HepG2 (cell line): Measurements from ENCODE around the gene UBE2M. TPM values are rescaled to one million over a fixed set of nuclear protein-coding genes. Genes with fewer than 3 reads are reported as not detected.

ENCODE experiments used
- FOXO1 ChIP-seq: sonication (generic); formaldehyde crosslinking; IDR thresholded peaks from 2 replicates; pipeline ENCODE4 v1.4.0; 2020; ENCODE audit warnings: missing genetic modification reagents
- GTF3A ChIP-seq: sonication (generic); formaldehyde crosslinking; conservative IDR thresholded peaks from 2 replicates; pipeline ENCODE4 v1.4.0; 2020; ENCODE audit warnings: mild to moderate bottlenecking, missing genetic modification reagents
- HNRNPL ChIP-seq: fragments of 200-400 bp; formaldehyde crosslinking; IDR thresholded peaks from 2 replicates; pipeline ENCODE4 v1.6.1; 2017; ENCODE audit warnings: mild to moderate bottlenecking, low read depth, low read length
- JDP2 ChIP-seq: sonication (generic); formaldehyde crosslinking; IDR thresholded peaks from 2 replicates; pipeline ENCODE4 v1.8.1; 2022; ENCODE audit warnings: missing genetic modification reagents, borderline replicate concordance
- KLF12 ChIP-seq: sonication (generic); formaldehyde crosslinking; IDR thresholded peaks from 2 replicates; pipeline ENCODE4 v1.4.0; 2020; ENCODE audit warnings: missing genetic modification reagents, borderline replicate concordance
- MXI1 ChIP-seq: IDR thresholded peaks from 3 replicates; pipeline ENCODE4 v1.6.1; 2012; ENCODE audit warnings: low read depth, low read length, inconsistent platforms, borderline replicate concordance
- NR2F6 ChIP-seq, 2 experiments: IDR thresholded peaks; 2 replicates each; pipeline ENCODE4 v1.6.1; 2016; ENCODE audit warnings: antibody characterized with exemption in 1 of 2, mild to moderate bottlenecking in 1 of 2
- PHF5A ChIP-seq: IDR thresholded peaks from one replicate; pipeline ENCODE4 v1.6.1; 2018; ENCODE audit warnings: low read depth, missing genetic modification reagents; ENCODE audit not compliant: unreplicated experiment
- PHF8 ChIP-seq: sonication (generic); formaldehyde crosslinking; IDR thresholded peaks from 2 replicates; pipeline ENCODE4 v1.5.0; 2020; ENCODE audit warnings: missing genetic modification reagents
- SRF ChIP-seq: IDR thresholded peaks from 2 replicates; pipeline ENCODE4 v1.6.1; 2011; ENCODE audit warnings: mild to moderate bottlenecking, low read depth, low read length, moderate library complexity
- YY1 ChIP-seq: IDR thresholded peaks from 2 replicates; pipeline ENCODE4 v1.6.1; 2011; ENCODE audit warnings: low read length, low read depth, moderate library complexity, mild to moderate bottlenecking; ENCODE audit not compliant: insufficient read depth, insufficient replicate concordance
- ZNF20 ChIP-seq: sonication (generic); formaldehyde crosslinking; IDR thresholded peaks from 2 replicates; pipeline ENCODE4 v1.4.0; 2020; ENCODE audit warnings: mild to moderate bottlenecking, moderate library complexity, missing genetic modification reagents
- ZNF232 ChIP-seq: sonication (generic); formaldehyde crosslinking; IDR thresholded peaks from 2 replicates; pipeline ENCODE4 v1.4.0; 2020; ENCODE audit warnings: missing genetic modification reagents, borderline replicate concordance
- ZNF234 ChIP-seq: sonication (generic); formaldehyde crosslinking; conservative IDR thresholded peaks from 2 replicates; pipeline ENCODE4 v1.5.1; 2020; ENCODE audit warnings: mild to moderate bottlenecking, missing genetic modification reagents
- ZNF839 ChIP-seq: sonication (generic); formaldehyde crosslinking; IDR thresholded peaks from 2 replicates; pipeline ENCODE4 v1.4.0; 2020; ENCODE audit warnings: missing genetic modification reagents, mild to moderate bottlenecking, borderline replicate concordance
- ZSCAN29 ChIP-seq: sonication (generic); formaldehyde crosslinking; conservative IDR thresholded peaks from 2 replicates; pipeline ENCODE4 v1.4.0; 2020; ENCODE audit warnings: mild to moderate bottlenecking, missing genetic modification reagents
- polyA plus RNA-seq, 8 experiments: library from polyadenylated mRNA; depleted of rRNA in 3 of 8; stranded (reverse) in 7 of 8; unstranded in 1 of 8; fragments of >200 nt; fragmentation: Illumina TruSeq in 4 of 8; extraction: Trizol in 4 of 8; gene quantifications; 2 replicates each; pipeline versions ENCODE4 v1.2.1 to v1.2.3, GENCODE V29; 2011 to 2016; ENCODE audit warnings: low read depth in 4 of 8, missing spikeins in 1 of 8, mixed read lengths in 1 of 8; ENCODE audit not compliant: insufficient read depth in 1 of 8
- total RNA-seq, 5 experiments: library from RNA; depleted of rRNA; stranded (reverse); fragments of >200 nt; fragmentation: Illumina TruSeq; extraction: Trizol; gene quantifications; 2 replicates each; pipeline ENCODE4 v1.2.3, GENCODE V29; 2016; ENCODE audit warnings: low read depth in 1 of 5
- TF ChIP-seq, protein P1 (sequence below): sonication (generic); formaldehyde crosslinking; IDR thresholded peaks from 2 replicates; pipeline ENCODE4 v1.8.1; 2022; ENCODE audit warnings: low read depth, mild to moderate bottlenecking, missing genetic modification reagents
- TF ChIP-seq, protein P2 (sequence below): sonication (generic); formaldehyde crosslinking; IDR thresholded peaks from 2 replicates; pipeline ENCODE4 v1.8.0; 2022; ENCODE audit warnings: missing genetic modification reagents, mild to moderate bottlenecking, borderline replicate concordance
- TF ChIP-seq, protein P3 (sequence below): sonication (generic); formaldehyde crosslinking; IDR thresholded peaks from 2 replicates; pipeline ENCODE4 v1.5.0; 2020; ENCODE audit warnings: missing genetic modification reagents, mild to moderate bottlenecking, borderline replicate concordance
- TF ChIP-seq, protein P4 (sequence below): sonication (generic); formaldehyde crosslinking; IDR thresholded peaks from 2 replicates; pipeline ENCODE4 v1.5.0; 2020; ENCODE audit warnings: mild to moderate bottlenecking, missing genetic modification reagents

UBE2M gene
- total and polyA plus RNA-seq, 2 of the 13 experiments (the other 11 are each of a cell fraction or from before 2014, with no cell fraction given): 36.2 to 50.3 TPM

DNA sequence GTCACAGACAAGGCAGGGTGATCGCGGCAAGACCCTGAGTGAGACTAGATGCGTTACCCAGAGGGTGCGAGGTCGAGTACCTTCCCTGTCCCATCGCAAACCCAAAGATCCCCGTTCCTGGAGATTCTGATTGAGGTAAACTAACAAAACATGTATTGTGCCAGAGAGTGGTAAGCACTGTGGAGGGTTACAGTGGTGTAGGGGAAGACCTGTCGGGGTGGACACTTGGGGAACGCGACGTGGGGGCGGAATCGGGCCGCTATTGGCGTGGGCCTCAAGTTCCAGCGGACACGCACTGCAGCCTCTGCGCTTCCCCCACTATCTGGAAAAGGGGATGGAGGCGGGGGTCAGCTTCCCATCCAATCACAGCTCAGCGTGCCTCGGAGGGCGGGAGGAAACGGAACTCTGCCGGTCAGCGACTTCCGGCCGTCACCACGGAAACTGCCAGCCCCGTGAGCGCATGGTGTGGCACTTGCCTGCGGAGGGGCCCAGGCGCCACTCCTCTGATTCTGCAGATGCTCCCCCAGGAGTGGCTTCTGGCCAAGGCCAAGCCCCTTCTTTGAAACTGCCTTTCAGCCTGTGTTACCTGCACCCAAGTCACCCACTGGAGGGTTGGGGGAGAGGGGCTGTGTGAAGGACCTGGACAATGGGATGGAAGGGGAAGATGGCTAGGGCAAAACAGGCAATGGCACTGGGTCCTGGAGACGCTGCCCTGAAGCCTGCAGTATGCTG, 1.0 kb upstream of the UBE2M start (continued):
- TF ChIP-seq MXI1 (peak; percentile 98; the same call in 2 of the 3 replicates), PHF5A (CRISPR knock-in tag) (peak; percentile 35), ZNF234 (CRISPR knock-in tag) (no peak; the same call in 1 of the 2 replicates), PHF8 (CRISPR knock-in tag) (no peak), HNRNPL (peak; percentile 26; the same call in 1 of the 2 replicates), SRF (no peak; the same call in 1 of the 2 replicates), KLF12 (CRISPR knock-in tag) (no peak), ZSCAN29 (CRISPR knock-in tag) (peak; percentile 32), YY1 (peak; percentile 75), NR2F6 (IDR thresholded peaks at IDR 0.05) (peak; percentile 41; the same call in 1 of the 2 replicates), NR2F6 (CRISPR knock-in tag; IDR thresholded peaks at IDR 0.05) (0 out of 2 replicates have a peak, but pooled peaks have one; percentile 44), JDP2 (CRISPR knock-in tag) (no peak), ZNF232 (CRISPR knock-in tag) (no peak), GTF3A (peak; percentile 89; the same call in 1 of the 2 replicates), ZNF20 (CRISPR knock-in tag) (no peak; the same call in 1 of the 2 replicates), ZNF839 (CRISPR knock-in tag) (no peak), FOXO1 (CRISPR knock-in tag) (no peak)
- TF ChIP-seq, protein P1, sequence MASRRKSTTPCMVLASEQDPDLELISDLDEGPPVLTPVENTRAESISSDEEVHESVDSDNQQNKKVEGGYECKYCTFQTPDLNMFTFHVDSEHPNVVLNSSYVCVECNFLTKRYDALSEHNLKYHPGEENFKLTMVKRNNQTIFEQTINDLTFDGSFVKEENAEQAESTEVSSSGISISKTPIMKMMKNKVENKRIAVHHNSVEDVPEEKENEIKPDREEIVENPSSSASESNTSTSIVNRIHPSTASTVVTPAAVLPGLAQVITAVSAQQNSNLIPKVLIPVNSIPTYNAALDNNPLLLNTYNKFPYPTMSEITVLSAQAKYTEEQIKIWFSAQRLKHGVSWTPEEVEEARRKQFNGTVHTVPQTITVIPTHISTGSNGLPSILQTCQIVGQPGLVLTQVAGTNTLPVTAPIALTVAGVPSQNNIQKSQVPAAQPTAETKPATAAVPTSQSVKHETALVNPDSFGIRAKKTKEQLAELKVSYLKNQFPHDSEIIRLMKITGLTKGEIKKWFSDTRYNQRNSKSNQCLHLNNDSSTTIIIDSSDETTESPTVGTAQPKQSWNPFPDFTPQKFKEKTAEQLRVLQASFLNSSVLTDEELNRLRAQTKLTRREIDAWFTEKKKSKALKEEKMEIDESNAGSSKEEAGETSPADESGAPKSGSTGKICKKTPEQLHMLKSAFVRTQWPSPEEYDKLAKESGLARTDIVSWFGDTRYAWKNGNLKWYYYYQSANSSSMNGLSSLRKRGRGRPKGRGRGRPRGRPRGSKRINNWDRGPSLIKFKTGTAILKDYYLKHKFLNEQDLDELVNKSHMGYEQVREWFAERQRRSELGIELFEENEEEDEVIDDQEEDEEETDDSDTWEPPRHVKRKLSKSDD (CRISPR knock-in tag): 0 out of 2 replicates have a peak, but pooled peaks have one; percentile 12
- TF ChIP-seq, protein P2, sequence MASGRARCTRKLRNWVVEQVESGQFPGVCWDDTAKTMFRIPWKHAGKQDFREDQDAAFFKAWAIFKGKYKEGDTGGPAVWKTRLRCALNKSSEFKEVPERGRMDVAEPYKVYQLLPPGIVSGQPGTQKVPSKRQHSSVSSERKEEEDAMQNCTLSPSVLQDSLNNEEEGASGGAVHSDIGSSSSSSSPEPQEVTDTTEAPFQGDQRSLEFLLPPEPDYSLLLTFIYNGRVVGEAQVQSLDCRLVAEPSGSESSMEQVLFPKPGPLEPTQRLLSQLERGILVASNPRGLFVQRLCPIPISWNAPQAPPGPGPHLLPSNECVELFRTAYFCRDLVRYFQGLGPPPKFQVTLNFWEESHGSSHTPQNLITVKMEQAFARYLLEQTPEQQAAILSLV: no peak; the same call in 1 of the 2 replicates
- TF ChIP-seq, protein P3, sequence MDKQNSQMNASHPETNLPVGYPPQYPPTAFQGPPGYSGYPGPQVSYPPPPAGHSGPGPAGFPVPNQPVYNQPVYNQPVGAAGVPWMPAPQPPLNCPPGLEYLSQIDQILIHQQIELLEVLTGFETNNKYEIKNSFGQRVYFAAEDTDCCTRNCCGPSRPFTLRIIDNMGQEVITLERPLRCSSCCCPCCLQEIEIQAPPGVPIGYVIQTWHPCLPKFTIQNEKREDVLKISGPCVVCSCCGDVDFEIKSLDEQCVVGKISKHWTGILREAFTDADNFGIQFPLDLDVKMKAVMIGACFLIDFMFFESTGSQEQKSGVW (CRISPR knock-in tag): no peak
- TF ChIP-seq, protein P4, sequence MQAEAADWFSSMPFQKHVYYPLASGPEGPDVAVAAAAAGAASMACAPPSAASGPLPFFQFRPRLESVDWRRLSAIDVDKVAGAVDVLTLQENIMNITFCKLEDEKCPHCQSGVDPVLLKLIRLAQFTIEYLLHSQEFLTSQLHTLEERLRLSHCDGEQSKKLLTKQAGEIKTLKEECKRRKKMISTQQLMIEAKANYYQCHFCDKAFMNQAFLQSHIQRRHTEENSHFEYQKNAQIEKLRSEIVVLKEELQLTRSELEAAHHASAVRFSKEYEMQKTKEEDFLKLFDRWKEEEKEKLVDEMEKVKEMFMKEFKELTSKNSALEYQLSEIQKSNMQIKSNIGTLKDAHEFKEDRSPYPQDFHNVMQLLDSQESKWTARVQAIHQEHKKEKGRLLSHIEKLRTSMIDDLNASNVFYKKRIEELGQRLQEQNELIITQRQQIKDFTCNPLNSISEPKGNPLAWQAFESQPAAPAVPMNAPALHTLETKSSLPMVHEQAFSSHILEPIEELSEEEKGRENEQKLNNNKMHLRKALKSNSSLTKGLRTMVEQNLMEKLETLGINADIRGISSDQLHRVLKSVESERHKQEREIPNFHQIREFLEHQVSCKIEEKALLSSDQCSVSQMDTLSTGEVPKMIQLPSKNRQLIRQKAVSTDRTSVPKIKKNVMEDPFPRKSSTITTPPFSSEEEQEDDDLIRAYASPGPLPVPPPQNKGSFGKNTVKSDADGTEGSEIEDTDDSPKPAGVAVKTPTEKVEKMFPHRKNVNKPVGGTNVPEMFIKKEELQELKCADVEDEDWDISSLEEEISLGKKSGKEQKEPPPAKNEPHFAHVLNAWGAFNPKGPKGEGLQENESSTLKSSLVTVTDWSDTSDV (CRISPR knock-in tag): no peak
